OCI-LY7 (cell line): ENCODE results near the gene PC. TPM values are rescaled to one million over a fixed set of nuclear protein-coding genes. Genes with fewer than 3 reads are reported as not detected.

ENCODE experiments used
- microRNA-seq: library from miRNA; unstranded; fragments of <30 nt; microRNA quantifications from one replicate; pipeline ENCODE4 v1.2.0, GENCODE V29; 2022; ENCODE audit warnings: borderline replicate concordance
- small RNA-seq: library from RNA; depleted of rRNA; stranded (forward); fragments of <200 nt; gene quantifications from one replicate; pipeline ENCODE3, GENCODE V24; 2014
- total RNA-seq, 2 experiments: library from RNA; depleted of rRNA in 1 of 2; stranded (reverse); fragments of >200 nt in 1 of 2; shearing (Covaris generic) in 1 of 2; gene quantifications; 2 replicates each; pipeline ENCODE4 v1.2.3, GENCODE V29; 2014 to 2022

The PC gene
- total RNA-seq, 2 experiments from 2014 or later = 10.4 to 12.7 TPM

Small RNA genes within 50 kb of the gene (microRNA-seq; reads per million reads assigned to microRNA genes)
- gene MIR3163 = not detected

Small RNA genes within 50 kb of the gene (small RNA-seq; reads per million reads assigned to genes)
- gene MIR3163 (not detected), gene RNU7-23P (0.31 reads per million)

Other genes with a start within 250 kb of the PC start
- 22.7 and 25.2 TPM in 2 replicates for gene SPTBN2, start 229.2 kb downstream of the PC start, total RNA-seq (2014; rRNA removed; shearing (Covaris generic))
- 13.0 and 16.2 TPM in 2 replicates for gene SPTBN2, start 229.2 kb downstream of the PC start, total RNA-seq (2022)
- 45.3 and 62.9 TPM in 2 replicates for gene RCE1, start 114.9 kb downstream of the PC start, total RNA-seq (2014; rRNA removed; shearing (Covaris generic))
- gene RCE1, start 114.9 kb downstream of the PC start, total RNA-seq (2022) = 31.6 and 34.9 TPM in 2 replicates
- gene LRFN4, start 101.3 kb downstream of the PC start, total RNA-seq (2014; rRNA removed; shearing (Covaris generic)) = 27.2 and 33.9 TPM in 2 replicates
- gene LRFN4, start 101.3 kb downstream of the PC start, total RNA-seq (2022) = 34.9 and 38.6 TPM in 2 replicates
- gene C11orf86, start 16.9 kb upstream of the PC start, total RNA-seq (2014; rRNA removed; shearing (Covaris generic)) = not detected in 2 replicates
- not detected in 2 replicates for gene C11orf86, start 16.9 kb upstream of the PC start, total RNA-seq (2022)
- 0.21 and 0.25 TPM in 2 replicates for gene SYT12, start 64.8 kb upstream of the PC start, total RNA-seq (2014; rRNA removed; shearing (Covaris generic))
- gene SYT12, start 64.8 kb upstream of the PC start, total RNA-seq (2022) = 0.72 and 0.87 TPM in 2 replicates
- gene RHOD, start 98.5 kb upstream of the PC start, total RNA-seq (2014; rRNA removed; shearing (Covaris generic)) = not detected in 2 replicates
- not detected in 2 replicates for gene RHOD, start 98.5 kb upstream of the PC start, total RNA-seq (2022)
- gene KDM2A, start 160.9 kb upstream of the PC start, total RNA-seq (2014; rRNA removed; shearing (Covaris generic)) = 25.4 and 31.7 TPM in 2 replicates
- gene KDM2A, start 160.9 kb upstream of the PC start, total RNA-seq (2022) = 62.5 and 66.2 TPM in 2 replicates